H1 (cell line): ENCODE results near the gene NSL1. TPM values are rescaled to one million over a fixed set of nuclear protein-coding genes. Genes with fewer than 3 reads are reported as not detected.

Experiments
- CHD7 ChIP-seq: fragments of 300-600 bp; sonication (generic); IDR thresholded peaks from 2 replicates; pipeline ENCODE4 v1.7.1; 2012; ENCODE audit warnings: low read length, moderate library complexity, mild to moderate bottlenecking, inconsistent platforms; ENCODE audit not compliant: insufficient replicate concordance
- SP1 ChIP-seq: IDR thresholded peaks from 2 replicates; pipeline ENCODE4 v1.6.1; 2011; ENCODE audit warnings: low read depth, low read length
- polyA plus RNA-seq, 7 experiments: library from polyadenylated mRNA; depleted of rRNA in 3 of 7; stranded (reverse) in 5 of 7; unstranded in 2 of 7; fragments of >200 nt in 5 of 7; fragments of 200-250 nt in 2 of 7; gene quantifications; 1 replicate in 5 of 7; 2 replicates in 1 of 7; 4 replicates in 1 of 7; pipeline versions ENCODE4 v1.2.1 to v1.2.3, GENCODE V29; 2011 to 2013; ENCODE audit warnings: missing spikeins in 2 of 7, mixed read lengths in 2 of 7
- total RNA-seq: library from RNA; stranded (reverse); fragmentation: NEBNext Ultra II Directional; extraction: Animal tissue kit (Norgen Biotek cat#: 25700); gene quantifications from 2 replicates; pipeline ENCODE4 v1.2.1, GENCODE V29; 2021
- TF ChIP-seq, protein P1 (sequence below): IDR thresholded peaks from 2 replicates; pipeline ENCODE4 v1.6.1; 2011; ENCODE audit warnings: low read length, improper control_type of control experiment

The NSL1 gene
- total and polyA plus RNA-seq, 2 of the 8 experiments (the other 6 are each of a cell fraction or from before 2014, with no cell fraction given) = 25.4 to 51.7 TPM

DNA sequence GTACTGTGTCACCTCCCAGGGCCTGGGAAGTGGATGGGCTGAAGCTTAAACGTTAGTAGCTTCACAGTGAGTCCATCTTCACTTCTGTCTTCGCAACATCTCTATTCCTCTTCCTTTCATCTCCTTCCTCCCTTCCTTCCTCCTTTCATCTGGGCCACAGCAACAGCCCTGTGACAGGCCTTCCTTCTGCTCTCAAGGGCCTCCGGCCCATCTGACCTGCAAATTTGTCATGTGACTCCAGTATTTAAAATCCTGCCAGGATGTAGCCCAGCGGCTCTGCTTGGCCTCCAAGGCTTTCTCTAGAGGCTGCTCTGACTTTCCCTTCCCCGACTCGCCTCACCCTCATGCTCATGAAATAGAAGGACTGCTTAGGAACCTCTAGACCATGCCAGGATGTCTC is 81.0 kb downstream of the NSL1 start (continued):
- no peak for TF ChIP-seq CHD7
- TF ChIP-seq, protein P1, sequence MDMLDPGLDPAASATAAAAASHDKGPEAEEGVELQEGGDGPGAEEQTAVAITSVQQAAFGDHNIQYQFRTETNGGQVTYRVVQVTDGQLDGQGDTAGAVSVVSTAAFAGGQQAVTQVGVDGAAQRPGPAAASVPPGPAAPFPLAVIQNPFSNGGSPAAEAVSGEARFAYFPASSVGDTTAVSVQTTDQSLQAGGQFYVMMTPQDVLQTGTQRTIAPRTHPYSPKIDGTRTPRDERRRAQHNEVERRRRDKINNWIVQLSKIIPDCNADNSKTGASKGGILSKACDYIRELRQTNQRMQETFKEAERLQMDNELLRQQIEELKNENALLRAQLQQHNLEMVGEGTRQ = peak; percentile 32; the same call in 1 of the 2 replicates
- TF ChIP-seq SP1 = no peak
- TF ChIP-seq, all 59 proteins: peak for 1
